ENCODE results near the gene ITGB7. TPM values are rescaled to one million over a fixed set of nuclear protein-coding genes. Genes with fewer than 3 reads are reported as not detected.

The ITGB7 gene
- total and polyA plus RNA-seq, 10 of the 15 experiments (the other 5 are each of a cell fraction or from before 2014, with no cell fraction given), result 54.5 to 487 (median 252) TPM

DNA sequence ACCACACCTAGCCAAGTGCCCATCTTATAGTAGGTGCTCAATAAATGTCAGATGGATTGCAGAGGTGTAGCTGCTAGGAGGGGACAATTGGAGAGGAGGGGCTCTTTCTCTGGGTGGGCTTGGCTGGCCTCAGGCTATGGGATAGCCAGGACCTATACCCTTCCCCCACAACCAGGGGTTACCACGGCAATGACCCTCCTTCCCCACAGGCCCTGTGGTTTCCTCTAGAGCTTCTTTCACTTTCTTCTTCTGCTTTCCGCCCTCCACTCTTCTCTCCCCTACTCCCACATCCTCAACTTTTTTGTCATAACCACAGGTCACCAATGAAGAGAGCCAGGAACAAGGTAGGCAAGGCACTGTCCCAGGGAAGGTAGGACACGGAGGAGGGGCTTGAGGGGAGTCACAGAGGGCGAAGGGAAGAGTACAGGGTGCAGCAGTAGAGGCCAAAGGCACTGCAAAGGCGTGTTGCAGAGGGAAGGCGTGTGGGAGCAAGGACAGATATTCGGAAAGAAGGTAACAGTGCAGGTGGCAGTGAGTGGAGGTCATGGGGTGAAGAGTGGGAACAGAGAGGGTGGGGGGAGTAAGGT, 1.9 kb upstream of the ITGB7 start (continued):
- no peak; the same call in 1 of the 2 replicates for TF ChIP-seq SMAD5 (IDR thresholded peaks at IDR 0.05; ENCODE audit: low read depth)
- TF ChIP-seq, protein P1, sequence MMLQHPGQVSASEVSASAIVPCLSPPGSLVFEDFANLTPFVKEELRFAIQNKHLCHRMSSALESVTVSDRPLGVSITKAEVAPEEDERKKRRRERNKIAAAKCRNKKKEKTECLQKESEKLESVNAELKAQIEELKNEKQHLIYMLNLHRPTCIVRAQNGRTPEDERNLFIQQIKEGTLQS (IDR thresholded peaks at IDR 0.05; ENCODE audit: borderline replicate concordance, extremely low read depth, low read depth, low read length), result no peak
- no peak for TF ChIP-seq PML (IDR thresholded peaks at IDR 0.05; ENCODE audit: low read length)
- TF ChIP-seq, protein P2, sequence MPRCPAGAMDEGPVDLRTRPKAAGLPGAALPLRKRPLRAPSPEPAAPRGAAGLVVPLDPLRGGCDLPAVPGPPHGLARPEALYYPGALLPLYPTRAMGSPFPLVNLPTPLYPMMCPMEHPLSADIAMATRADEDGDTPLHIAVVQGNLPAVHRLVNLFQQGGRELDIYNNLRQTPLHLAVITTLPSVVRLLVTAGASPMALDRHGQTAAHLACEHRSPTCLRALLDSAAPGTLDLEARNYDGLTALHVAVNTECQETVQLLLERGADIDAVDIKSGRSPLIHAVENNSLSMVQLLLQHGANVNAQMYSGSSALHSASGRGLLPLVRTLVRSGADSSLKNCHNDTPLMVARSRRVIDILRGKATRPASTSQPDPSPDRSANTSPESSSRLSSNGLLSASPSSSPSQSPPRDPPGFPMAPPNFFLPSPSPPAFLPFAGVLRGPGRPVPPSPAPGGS (IDR thresholded peaks at IDR 0.05; ENCODE audit: borderline replicate concordance, insufficient read depth, low read depth, low read length, poor library complexity, severe bottlenecking), result no peak
- TF ChIP-seq, protein P3, sequence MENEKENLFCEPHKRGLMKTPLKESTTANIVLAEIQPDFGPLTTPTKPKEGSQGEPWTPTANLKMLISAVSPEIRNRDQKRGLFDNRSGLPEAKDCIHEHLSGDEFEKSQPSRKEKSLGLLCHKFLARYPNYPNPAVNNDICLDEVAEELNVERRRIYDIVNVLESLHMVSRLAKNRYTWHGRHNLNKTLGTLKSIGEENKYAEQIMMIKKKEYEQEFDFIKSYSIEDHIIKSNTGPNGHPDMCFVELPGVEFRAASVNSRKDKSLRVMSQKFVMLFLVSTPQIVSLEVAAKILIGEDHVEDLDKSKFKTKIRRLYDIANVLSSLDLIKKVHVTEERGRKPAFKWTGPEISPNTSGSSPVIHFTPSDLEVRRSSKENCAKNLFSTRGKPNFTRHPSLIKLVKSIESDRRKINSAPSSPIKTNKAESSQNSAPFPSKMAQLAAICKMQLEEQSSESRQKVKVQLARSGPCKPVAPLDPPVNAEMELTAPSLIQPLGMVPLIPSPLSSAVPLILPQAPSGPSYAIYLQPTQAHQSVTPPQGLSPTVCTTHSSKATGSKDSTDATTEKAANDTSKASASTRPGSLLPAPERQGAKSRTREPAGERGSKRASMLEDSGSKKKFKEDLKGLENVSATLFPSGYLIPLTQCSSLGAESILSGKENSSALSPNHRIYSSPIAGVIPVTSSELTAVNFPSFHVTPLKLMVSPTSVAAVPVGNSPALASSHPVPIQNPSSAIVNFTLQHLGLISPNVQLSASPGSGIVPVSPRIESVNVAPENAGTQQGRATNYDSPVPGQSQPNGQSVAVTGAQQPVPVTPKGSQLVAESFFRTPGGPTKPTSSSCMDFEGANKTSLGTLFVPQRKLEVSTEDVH (IDR thresholded peaks at IDR 0.05; ENCODE audit: low read depth, partially characterized antibody), result no peak
- peak; percentile 86 for TF ChIP-seq MXI1 (IDR thresholded peaks at IDR 0.05; ENCODE audit: low read depth, low read length)
- no peak for TF ChIP-seq NFYB (IDR thresholded peaks at IDR 0.05; ENCODE audit: insufficient read depth, low read depth, low read length)
- TF ChIP-seq NBN (IDR thresholded peaks at IDR 0.05), result peak; percentile 91
- TF ChIP-seq EZH2 (IDR thresholded peaks at IDR 0.05; ENCODE audit: borderline replicate concordance, control insufficient read depth, low read depth, low read length), result no peak
- no peak for TF ChIP-seq SIN3A (IDR thresholded peaks at IDR 0.05; ENCODE audit: low read depth, low read length)
- TF ChIP-seq CHD2 (IDR thresholded peaks at IDR 0.05; ENCODE audit: borderline replicate concordance, low read depth, low read length), result peak; percentile 83
- TF ChIP-seq ELK1 (IDR thresholded peaks at IDR 0.05; ENCODE audit: low read depth, low read length), result no peak
- peak; percentile 25 to 34; a peak in 1 of 4 replicates for TF ChIP-seq BHLHE40 (IDR thresholded peaks at IDR 0.05; ENCODE audit: borderline replicate concordance in 1 of 2, low read depth in 2 of 2, low read length in 1 of 2)
- peak in 1 of 2 experiments; percentile 47; a peak in 1 of 3 replicates for TF ChIP-seq EGR1 (IDR thresholded peaks at IDR 0.05; ENCODE audit: borderline replicate concordance in 1 of 2, low read depth in 2 of 2, low read length in 2 of 2)
- TF ChIP-seq ZNF24 (IDR thresholded peaks at IDR 0.05), result no peak
- TF ChIP-seq RAD21 (IDR thresholded peaks at IDR 0.05; ENCODE audit: insufficient read depth, low read depth, low read length), result 0 out of 2 replicates have a peak, but pooled peaks have one; percentile 4
- TF ChIP-seq TCF12 (IDR thresholded peaks at IDR 0.05; ENCODE audit: low read depth, low read length), result 0 out of 2 replicates have a peak, but pooled peaks have one; percentile 26
- TF ChIP-seq TBL1XR1 (IDR thresholded peaks at IDR 0.05; ENCODE audit: low read depth, low read length), result peak; percentile 86
- no peak for TF ChIP-seq KLF5 (IDR thresholded peaks at IDR 0.05; ENCODE audit: partially characterized antibody)
- TF ChIP-seq MEF2A (IDR thresholded peaks at IDR 0.05; ENCODE audit: insufficient read depth, low read depth, low read length), result peak; percentile 60; the same call in 1 of the 2 replicates
- TF ChIP-seq ZNF217 (IDR thresholded peaks at IDR 0.05), result peak; percentile 62; the same call in 1 of the 2 replicates
- TF ChIP-seq ASH2L (IDR thresholded peaks at IDR 0.05; ENCODE audit: borderline replicate concordance, low read depth), result no peak
- TF ChIP-seq YBX1 (IDR thresholded peaks at IDR 0.05), result no peak
- TF ChIP-seq PAX8 (IDR thresholded peaks at IDR 0.05), result no peak
- TF ChIP-seq MTA2 (IDR thresholded peaks at IDR 0.05; ENCODE audit: low read depth), result peak; percentile 70
- TF ChIP-seq ATF7 (IDR thresholded peaks at IDR 0.05; ENCODE audit: low read depth), result peak; percentile 49

Data from GM12878 (cell line).